Stimulated activated memory B cell treated with anti-CD40 and anti-IgM and Interleukin-4, amounts not matched to agents 10 μg/mL and 1 μg/mL and 100 μg/mL, for 72 hours (primary cell): ENCODE data around the gene RASD1.
A peak's percentile ranks its signal among the peaks of the same experiment; 100 is the strongest.
"Not testable (repeated sequence)": the region's sequence is repeated elsewhere in the genome, so short reads cannot be mapped to it uniquely, and the experiment has no call there.

Experiments
- ATAC-seq: fragments of 150-1000 bp; cut with Tn5 transposase; 2 replicates; pipeline ENCODE4 v1.10.0; 2021
- H3K27ac Mint-ChIP-seq: one replicate; pipeline ENCODE4 v1.8.0; 2022; ENCODE audit warnings: mild to moderate bottlenecking, mixed read lengths
- H3K27me3 Mint-ChIP-seq: one replicate; pipeline ENCODE4 v1.8.0; 2022; ENCODE audit warnings: mixed read lengths
- H3K36me3 Mint-ChIP-seq: one replicate; pipeline ENCODE4 v1.8.0; 2022; ENCODE audit warnings: mixed read lengths
- H3K4me1 Mint-ChIP-seq: one replicate; pipeline ENCODE4 v1.8.0; 2022; ENCODE audit warnings: mixed read lengths
- H3K4me3 Mint-ChIP-seq: one replicate; pipeline ENCODE4 v1.8.0; 2022; ENCODE audit warnings: mild to moderate bottlenecking, moderate library complexity, mixed read lengths
- H3K9me3 Mint-ChIP-seq: one replicate; pipeline ENCODE4 v1.8.0; 2022; ENCODE audit warnings: mixed read lengths

RASD1 gene

GRCh38 chr17:17485420-17485819 is 10.8 kb downstream of the RASD1 start:
- ATAC-seq, result no peak
- H3K4me1 Mint-ChIP-seq, result peaks cover 37% of the 10 kb centered on the region
- peaks cover 29% of the 10 kb centered on the region for H3K36me3 Mint-ChIP-seq
- no peak overlapping the region for H3K27ac Mint-ChIP-seq
- H3K27me3 Mint-ChIP-seq, result no peaks in the 10 kb centered on the region
- no peaks in the 10 kb centered on the region for H3K9me3 Mint-ChIP-seq
- no peak overlapping the region for H3K4me3 Mint-ChIP-seq

- Mint-ChIP-seq H3K27ac (no peak overlapping the region), H3K36me3 (peaks cover 29% of the 10 kb centered on the region), H3K4me1 (peaks cover 41% of the 10 kb centered on the region)
These were observed 11.7 kb downstream of the RASD1 start for GRCh38 chr17:17484451-17484899.

GRCh38 chr17:17481860-17482259 is 14.3 kb downstream of the RASD1 start:
- peaks cover 61% of the 10 kb centered on the region for H3K4me1 Mint-ChIP-seq
- ATAC-seq, result no peak
- H3K27me3 Mint-ChIP-seq, result no peaks in the 10 kb centered on the region
- H3K9me3 Mint-ChIP-seq, result no peaks in the 10 kb centered on the region
- H3K27ac Mint-ChIP-seq, result no peak overlapping the region
- no peak overlapping the region for H3K4me3 Mint-ChIP-seq
- H3K36me3 Mint-ChIP-seq, result peaks cover 15% of the 10 kb centered on the region

More at GRCh38 chr17:17484451-17484899, 11.7 kb downstream of the RASD1 start:
- Mint-ChIP-seq H3K27me3 (no peaks in the 10 kb centered on the region), H3K9me3 (no peaks in the 10 kb centered on the region), H3K4me3 (no peak overlapping the region)
- ATAC-seq, result no peak

GRCh38 chr17:17480593-17481148 is 15.5 kb downstream of the RASD1 start:
- no peaks in the 10 kb centered on the region for H3K9me3 Mint-ChIP-seq
- no peak overlapping the region for H3K27ac Mint-ChIP-seq
- H3K27me3 Mint-ChIP-seq, result peaks cover under 1% of the 10 kb centered on the region
- ATAC-seq, result no peak
- H3K4me3 Mint-ChIP-seq, result no peak overlapping the region
- peaks cover 13% of the 10 kb centered on the region for H3K36me3 Mint-ChIP-seq
- H3K4me1 Mint-ChIP-seq, result peaks cover 61% of the 10 kb centered on the region

- Mint-ChIP-seq H3K27ac (no peak overlapping the region), H3K4me1 (peaks cover 50% of the 10 kb centered on the region)
These were observed 17.0 kb downstream of the RASD1 start for GRCh38 chr17:17479209-17479608.

GRCh38 chr17:17476865-17477467 is 19.2 kb downstream of the RASD1 start, which contains the start of gene MED9:
Gene MED9 (plus strand): TSS chr17:17477000. CDS start chr17:17477042, 42 bp downstream.
- Mint-ChIP-seq H3K36me3 (no peaks in the 10 kb centered on the region), H3K4me3 (peak within 1 kb of the TSS; percentile 91), H3K4me1 (peaks cover 34% of the 10 kb centered on the region), H3K27ac (peak within 1 kb of the TSS; percentile 91), H3K9me3 (no peaks in the 10 kb centered on the region), H3K27me3 (peaks cover 8% of the 10 kb centered on the region)
- ATAC-seq, result peak; percentile 96

More at GRCh38 chr17:17479209-17479608, 17.0 kb downstream of the RASD1 start:
- no peaks in the 10 kb centered on the region for H3K9me3 Mint-ChIP-seq
- H3K27me3 Mint-ChIP-seq, result peaks cover 7% of the 10 kb centered on the region
- peaks cover 6% of the 10 kb centered on the region for H3K36me3 Mint-ChIP-seq
- no peak for ATAC-seq
- no peak overlapping the region for H3K4me3 Mint-ChIP-seq

- Mint-ChIP-seq H3K36me3 (no peaks in the 10 kb centered on the region), H3K9me3 (no peaks in the 10 kb centered on the region), H3K4me1 (peaks cover 18% of the 10 kb centered on the region), H3K4me3 (no peak overlapping the region), H3K27ac (no peak overlapping the region), H3K27me3 (peaks cover 32% of the 10 kb centered on the region)
- no peak for ATAC-seq
These were observed 21.9 kb downstream of the RASD1 start for GRCh38 chr17:17474341-17474740.

GRCh38 chr17:17472333-17472920 is 23.8 kb downstream of the RASD1 start:
- H3K36me3 Mint-ChIP-seq, result no peaks in the 10 kb centered on the region
- peaks cover 3% of the 10 kb centered on the region for H3K9me3 Mint-ChIP-seq
- ATAC-seq, result no peak
- peaks cover 51% of the 10 kb centered on the region for H3K27me3 Mint-ChIP-seq
- H3K27ac Mint-ChIP-seq, result no peak overlapping the region
- no peak overlapping the region for H3K4me3 Mint-ChIP-seq
- peaks cover 2% of the 10 kb centered on the region for H3K4me1 Mint-ChIP-seq

GRCh38 chr17:17469996-17470395 is 26.2 kb downstream of the RASD1 start:
- no peaks in the 10 kb centered on the region for H3K36me3 Mint-ChIP-seq
- no peak overlapping the region for H3K4me3 Mint-ChIP-seq
- no peak overlapping the region for H3K27ac Mint-ChIP-seq

GRCh38 chr17:17469358-17469757 is 26.8 kb downstream of the RASD1 start:
- Mint-ChIP-seq H3K36me3 (no peaks in the 10 kb centered on the region), H3K9me3 (peaks cover 3% of the 10 kb centered on the region), H3K27ac (no peak overlapping the region), H3K4me3 (no peak overlapping the region), H3K4me1 (no peaks in the 10 kb centered on the region), H3K27me3 (peaks cover 63% of the 10 kb centered on the region)
- no peak for ATAC-seq

More at GRCh38 chr17:17469996-17470395, 26.2 kb downstream of the RASD1 start:
- ATAC-seq, result no peak
- peaks cover 3% of the 10 kb centered on the region for H3K9me3 Mint-ChIP-seq
- no peaks in the 10 kb centered on the region for H3K4me1 Mint-ChIP-seq
- H3K27me3 Mint-ChIP-seq, result peaks cover 58% of the 10 kb centered on the region

- ATAC-seq, result no peak
- H3K36me3 Mint-ChIP-seq, result no peaks in the 10 kb centered on the region
- H3K4me3 Mint-ChIP-seq, result no peak overlapping the region
- H3K4me1 Mint-ChIP-seq, result no peaks in the 10 kb centered on the region
- no peak overlapping the region for H3K27ac Mint-ChIP-seq
- H3K9me3 Mint-ChIP-seq, result peaks cover 3% of the 10 kb centered on the region
- peaks cover 73% of the 10 kb centered on the region for H3K27me3 Mint-ChIP-seq
These were observed 27.8 kb downstream of the RASD1 start for GRCh38 chr17:17468217-17469010.

- H3K9me3 Mint-ChIP-seq, result peaks cover 3% of the 10 kb centered on the region
- no peak overlapping the region for H3K27ac Mint-ChIP-seq
- H3K27me3 Mint-ChIP-seq, result peaks cover 73% of the 10 kb centered on the region
- ATAC-seq, result no peak
- no peaks in the 10 kb centered on the region for H3K4me1 Mint-ChIP-seq
- H3K36me3 Mint-ChIP-seq, result no peaks in the 10 kb centered on the region
- H3K4me3 Mint-ChIP-seq, result no peak overlapping the region
These were observed 28.5 kb downstream of the RASD1 start for GRCh38 chr17:17467720-17468119.

GRCh38 chr17:17467016-17467415 is 29.2 kb downstream of the RASD1 start:
- Mint-ChIP-seq H3K27ac (no peak overlapping the region), H3K4me3 (no peak overlapping the region), H3K27me3 (peaks cover 73% of the 10 kb centered on the region), H3K36me3 (no peaks in the 10 kb centered on the region), H3K9me3 (peaks cover 3% of the 10 kb centered on the region), H3K4me1 (no peaks in the 10 kb centered on the region)
- ATAC-seq, result no peak

GRCh38 chr17:17466511-17466910 is 29.7 kb downstream of the RASD1 start:
- Mint-ChIP-seq H3K9me3 (peaks cover 3% of the 10 kb centered on the region), H3K27me3 (peaks cover 68% of the 10 kb centered on the region), H3K4me3 (no peak overlapping the region), H3K36me3 (no peaks in the 10 kb centered on the region), H3K4me1 (no peaks in the 10 kb centered on the region), H3K27ac (no peak overlapping the region)
- no peak for ATAC-seq

GRCh38 chr17:17465878-17466277 is 30.3 kb downstream of the RASD1 start:
- not testable (repeated sequence) for H3K9me3 Mint-ChIP-seq, H3K27ac Mint-ChIP-seq, H3K4me3 Mint-ChIP-seq, ATAC-seq, H3K4me1 Mint-ChIP-seq, H3K36me3 Mint-ChIP-seq
- H3K27me3 Mint-ChIP-seq, result peaks cover 61% of the 10 kb centered on the region
